Adrenal gland (tissue), 12 donors: ENCODE results near the gene VPS37C. TPM values are rescaled to one million over a fixed set of nuclear protein-coding genes. Genes with fewer than 3 reads are reported as not detected.

Source experiments
- DNase-seq, 7 donors: peaks; one replicate each; pipeline ENCODE4 v3.0.0-alpha.2; 2019 to 2020
- H3K27ac ChIP-seq, 5 donors: fragments of 200-600 bp; sonication (generic) in 4 of 5; 1 replicate in 3 of 5; 2 replicates in 2 of 5; pipeline versions ENCODE4 v1.5.1 to v1.8.0; 2016 to 2020; ENCODE audit warnings: mild to moderate bottlenecking in 1 of 5
- H3K27me3 ChIP-seq: fragments of 200-600 bp; 2 replicates; pipeline ENCODE4 v1.8.0; 2021
- H3K36me3 ChIP-seq, 2 donors: fragments of 200-600 bp; replicated peaks in 1 of 2; 1 replicate in 1 of 2; 2 replicates in 1 of 2; pipeline versions ENCODE4 v1.5.1 to v1.8.0; 2018 to 2022
- H3K4me1 ChIP-seq, 2 donors: fragments of 200-600 bp; replicated peaks in 1 of 2; 1 replicate in 1 of 2; 2 replicates in 1 of 2; pipeline versions ENCODE4 v1.5.1 to v1.8.0; 2018 to 2021
- H3K4me3 ChIP-seq, 4 donors: fragments of 200-600 bp; sonication (generic) in 3 of 4; one replicate each; pipeline ENCODE4 v1.5.1; 2016 to 2018
- H3K9me3 ChIP-seq, 3 donors: fragments of 200-600 bp; sonication (generic) in 1 of 3; replicated peaks in 1 of 3; 1 replicate in 2 of 3; 2 replicates in 1 of 3; pipeline versions ENCODE4 v1.5.1 to v1.8.0; 2016 to 2021
- CTCF ChIP-seq, 6 experiments: fragments of 450-650 bp in 4 of 6; fragments of 200-600 bp in 2 of 6; sonication (generic) in 1 of 6; IDR thresholded peaks; 1 replicate in 5 of 6; 2 replicates in 1 of 6; pipeline versions ENCODE4 v1.5.1 to v1.8.0; 2016 to 2021; ENCODE audit warnings: antibody characterized with exemption in 6 of 6, mild to moderate bottlenecking in 2 of 6, moderate library complexity in 1 of 6
- POLR2A ChIP-seq, 2 donors: fragments of 450-650 bp; IDR thresholded peaks; one replicate each; pipeline ENCODE4 v1.6.1; 2017; ENCODE audit warnings: antibody characterized with exemption in 2 of 2, mild to moderate bottlenecking in 2 of 2, moderate library complexity in 1 of 2
- WGBS, 4 donors: extraction: QIAGEN DNeasy Blood & Tissue Kit in 2 of 4; methylation state at CpG; one replicate each; pipeline versions ENCODE4 v1.1.5 to v1.1.7; 2013 to 2017; 5-methylcytosine and 5-hydroxymethylcytosine counted together
- intact Hi-C, 2 donors: fragments of 100-400 bp; cut with DNase I; formaldehyde crosslinking; loops; one replicate each; pipeline versions ENCODE4 v1.14.1 to v1.15.0; 2022 to 2023
- polyA plus RNA-seq, 3 donors: library from polyadenylated mRNA; stranded (reverse); fragments of 200-250 nt in 2 of 3; fragments of 350-450 nt in 1 of 3; fragmentation: Illumina TruSeq in 1 of 3; extraction: RNeasy Lipid Tissue Mini Kit (QIAGEN cat#74804) in 1 of 3; gene quantifications; one replicate each; pipeline ENCODE4 v1.2.3, GENCODE V29; 2013 to 2014
- total RNA-seq, 9 donors: library from RNA; depleted of rRNA in 4 of 9; stranded (reverse); fragments of >200 nt in 4 of 9; fragments of 120-200 nt in 1 of 9; fragmentation: NEBNext Ultra II Directional in 1 of 9; extraction: Animal tissue kit (Norgen Biotek cat#: 25700) in 1 of 9; gene quantifications; one replicate each; pipeline versions ENCODE4 v1.1.0 to v1.2.4, GENCODE V29; 2013 to 2023
- donor health status: healthy with polysubstance abuse.
- donor health status: Bipolar disorder and iron deficiency.
- donor health status: DM: yes; HTN: yes; CAD: no.
- donor health status: DM: no; HTN: no; CAD: no.
- donor health status: DM: no; HTN: no; CAD: no.
- donor health status: DM: yes; HTN: yes; CAD: no.

Gene VPS37C
- total and polyA plus RNA-seq, 12 donors: 8.6 to 27.9 (median 18.5) TPM

GRCh38 chr11:61201476-61201875 lies 40.2 kb upstream of the VPS37C start:
- TF ChIP-seq POLR2A (IDR thresholded peaks at IDR 0.05): no peak
- no peaks in the 10 kb centered on the region for H3K27me3 ChIP-seq
- 76 to 91% (median 89%) methylated on average over 9 to 14 of the region's 14 CpGs for WGBS, 4 donors
- intact Hi-C loops: no loop called here
- no peaks in the 10 kb centered on the region for H3K36me3 ChIP-seq
- no peak overlapping the region for H3K4me3 ChIP-seq
- H3K4me1 ChIP-seq: no peaks in the 10 kb centered on the region
- H3K27ac ChIP-seq: no peak overlapping the region
- DNase-seq: no peak
- H3K9me3 ChIP-seq: no peaks in the 10 kb centered on the region

DNA sequence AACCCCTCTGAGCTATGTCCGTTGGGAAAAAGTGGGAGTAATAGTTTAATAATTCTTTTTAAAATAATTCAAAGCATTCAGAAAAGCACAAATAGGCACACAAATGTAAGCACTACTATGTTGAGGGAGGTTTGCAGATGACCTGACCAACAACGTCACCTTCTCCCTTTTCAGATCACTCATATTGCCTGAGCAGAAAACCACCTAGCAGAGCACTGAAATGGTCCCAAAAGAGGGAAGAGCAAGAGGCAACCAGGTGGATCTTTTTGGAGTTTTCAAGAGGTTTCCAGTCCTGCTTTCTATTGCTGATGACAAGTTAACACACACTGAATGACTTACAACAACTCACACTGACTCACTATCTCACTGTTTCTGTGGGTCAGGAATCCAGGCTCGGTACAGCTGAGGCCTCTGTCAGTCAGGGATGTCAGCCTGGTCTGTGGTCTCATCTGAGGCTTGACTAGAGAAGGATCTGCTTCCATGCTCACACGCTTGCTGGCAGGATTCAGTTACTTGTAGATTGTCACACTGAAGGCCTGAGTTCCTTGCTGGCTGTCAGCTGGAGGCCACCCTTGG lies 37.8 kb upstream of the VPS37C start:
- Histone ChIP-seq H3K27me3 (no peaks in the 10 kb centered on the region), H3K4me1 (no peaks in the 10 kb centered on the region), H3K4me3 (no peak overlapping the region), H3K36me3 (no peaks in the 10 kb centered on the region), H3K9me3 (no peaks in the 10 kb centered on the region), H3K27ac (no peak overlapping the region)
- 73 to 83% (median 80%) methylated on average over 2 to 4 of the region's 4 CpGs for WGBS, 4 donors
- intact Hi-C loops: no loop called here
- no peak for DNase-seq
- TF ChIP-seq CTCF (IDR thresholded peaks at IDR 0.05) (no peak), POLR2A (IDR thresholded peaks at IDR 0.05) (no peak)

DNA sequence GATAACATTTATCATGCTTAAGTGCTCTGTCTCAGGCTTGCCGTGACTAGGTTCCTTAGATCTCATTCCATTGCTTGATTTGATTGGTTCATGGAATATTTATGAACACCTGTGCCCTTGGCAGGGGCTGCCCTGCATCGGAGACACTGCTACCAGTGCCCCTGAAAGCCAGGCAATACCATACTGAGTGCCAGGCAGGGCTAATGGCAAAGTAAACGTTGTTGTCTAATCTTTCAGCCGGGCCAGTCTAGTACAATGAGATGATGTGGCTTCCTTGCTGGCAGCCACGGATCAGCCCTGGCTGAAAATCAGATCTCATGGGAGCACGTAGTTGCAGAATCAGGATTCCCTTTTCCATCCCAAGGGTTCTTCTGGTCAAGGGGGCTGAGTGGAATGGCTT lies 37.1 kb upstream of the VPS37C start:
- H3K4me1 ChIP-seq: no peaks in the 10 kb centered on the region
- H3K36me3 ChIP-seq: no peaks in the 10 kb centered on the region
- intact Hi-C loops: no loop called here
- no peaks in the 10 kb centered on the region for H3K27me3 ChIP-seq
- no peak overlapping the region for H3K4me3 ChIP-seq
- no peaks in the 10 kb centered on the region for H3K9me3 ChIP-seq
- WGBS, 4 donors: 70 to 82% (median 74%) methylated on average over 5 to 6 of the region's 6 CpGs
- no peak for TF ChIP-seq CTCF (IDR thresholded peaks at IDR 0.05)
- TF ChIP-seq POLR2A (IDR thresholded peaks at IDR 0.05): no peak
- DNase-seq: no peak
- no peak overlapping the region for H3K27ac ChIP-seq

- peaks cover 3% of the 10 kb centered on the region for H3K27me3 ChIP-seq
- H3K36me3 ChIP-seq: no peaks in the 10 kb centered on the region
- no peaks in the 10 kb centered on the region for H3K9me3 ChIP-seq
- TF ChIP-seq CTCF (IDR thresholded peaks at IDR 0.05) (no peak), POLR2A (IDR thresholded peaks at IDR 0.05) (no peak)
- no peak overlapping the region for H3K4me3 ChIP-seq
- 78 to 93% (median 80%) methylated on average over 6 to 7 of the region's 7 CpGs for WGBS, 4 donors
- H3K27ac ChIP-seq: no peak overlapping the region
- DNase-seq: no peak
- H3K4me1 ChIP-seq: no peaks in the 10 kb centered on the region
- intact Hi-C loops: no loop called here
Observed at GRCh38 chr11:61195719-61196118, 34.5 kb upstream of the VPS37C start.

DNA sequence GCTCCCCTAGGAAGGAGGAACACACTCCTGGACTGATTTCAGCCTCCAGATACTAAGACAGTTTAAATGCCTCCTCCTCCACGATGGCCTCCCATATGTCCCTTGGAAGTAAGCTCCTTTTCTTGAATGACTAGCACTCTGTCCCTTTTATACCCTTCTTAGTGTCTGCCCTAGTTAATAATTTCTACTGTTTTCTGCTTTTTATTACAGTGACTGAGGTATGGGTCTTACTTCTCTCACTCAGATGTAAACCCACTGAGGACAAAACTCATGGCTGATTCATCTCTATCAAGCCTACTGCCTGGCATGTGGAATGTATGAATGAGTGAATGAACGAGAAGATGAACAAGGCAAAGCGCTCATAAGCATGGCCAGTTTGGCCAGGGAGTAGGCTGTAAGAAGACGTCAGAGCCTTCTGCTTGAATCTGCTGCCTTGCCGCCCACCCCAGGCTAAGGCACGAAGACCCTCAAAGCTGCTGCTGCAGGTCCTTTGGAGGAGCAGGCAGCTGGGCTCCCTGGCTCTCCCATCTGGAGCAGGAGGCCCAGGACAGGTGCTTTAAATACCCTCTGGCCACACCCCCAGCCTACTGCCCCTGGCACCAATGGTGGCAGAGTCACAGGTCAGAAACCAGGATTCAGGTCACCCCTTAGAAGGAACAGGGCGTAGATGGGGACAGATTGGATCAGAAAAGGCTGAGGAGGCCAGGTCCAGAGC lies 33.9 kb upstream of the VPS37C start:
- H3K36me3 ChIP-seq: no peaks in the 10 kb centered on the region
- DNase-seq: no peak
- intact Hi-C loops: no loop called here
- H3K4me1 ChIP-seq: no peaks in the 10 kb centered on the region
- no peak overlapping the region for H3K4me3 ChIP-seq
- WGBS, 4 donors: 68 to 75% (median 71%) methylated on average over 4 to 7 of the region's 7 CpGs
- TF ChIP-seq CTCF (IDR thresholded peaks at IDR 0.05) (no peak), POLR2A (IDR thresholded peaks at IDR 0.05) (no peak)
- H3K9me3 ChIP-seq: no peaks in the 10 kb centered on the region
- H3K27me3 ChIP-seq: peaks cover 8% of the 10 kb centered on the region
- H3K27ac ChIP-seq: no peak overlapping the region
